NCI-H128 (cell line): ENCODE results near the gene LIMS2.

ENCODE experiments used
- DNase-seq: peaks from one replicate; lab custom pipeline; 2025; ENCODE audit not compliant: unreplicated experiment; lab: John Stamatoyannopoulos, UW

LIMS2 gene

DNA sequence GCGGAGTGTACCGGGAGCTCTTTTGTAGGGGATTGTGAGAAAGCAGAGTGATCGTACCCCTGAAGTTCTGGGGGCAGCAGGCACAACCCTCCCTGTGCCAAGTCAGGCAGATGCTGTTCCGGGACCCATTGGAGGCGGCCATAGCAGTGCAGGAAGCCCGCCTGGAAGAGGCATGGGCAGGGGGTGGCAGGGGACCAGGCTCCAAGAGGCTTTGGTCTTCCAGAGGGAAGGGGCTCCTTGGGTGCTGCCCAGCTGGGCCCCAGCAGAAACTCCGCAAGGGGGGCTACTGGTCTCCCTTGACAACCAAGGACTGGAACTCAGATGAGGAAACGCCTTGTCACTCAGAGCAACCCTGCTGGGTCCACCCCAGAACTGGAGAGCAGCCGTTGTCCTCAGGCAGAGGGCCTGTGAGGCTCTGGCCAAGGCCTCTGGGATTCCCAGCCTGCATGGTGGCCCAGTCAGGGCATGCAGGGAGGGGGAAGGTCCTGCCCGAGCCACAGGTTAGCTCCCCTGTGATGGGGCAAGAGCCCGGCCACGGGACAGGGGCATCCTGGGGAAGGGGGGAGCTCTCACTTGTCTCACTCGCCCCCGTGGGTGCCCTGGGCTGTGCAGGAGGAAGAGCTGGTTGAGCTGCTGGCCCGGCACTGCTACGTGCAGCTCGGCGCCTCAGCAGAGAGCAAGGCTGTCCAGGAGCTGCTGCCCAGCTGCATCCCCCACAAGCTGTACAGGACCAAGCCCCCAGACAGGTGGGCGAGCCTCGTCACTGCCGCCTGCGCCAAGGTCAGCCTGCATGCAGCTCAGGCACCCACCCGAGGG is 50.4 kb downstream of the LIMS2 start:
- DNase-seq, result no peak

DNA sequence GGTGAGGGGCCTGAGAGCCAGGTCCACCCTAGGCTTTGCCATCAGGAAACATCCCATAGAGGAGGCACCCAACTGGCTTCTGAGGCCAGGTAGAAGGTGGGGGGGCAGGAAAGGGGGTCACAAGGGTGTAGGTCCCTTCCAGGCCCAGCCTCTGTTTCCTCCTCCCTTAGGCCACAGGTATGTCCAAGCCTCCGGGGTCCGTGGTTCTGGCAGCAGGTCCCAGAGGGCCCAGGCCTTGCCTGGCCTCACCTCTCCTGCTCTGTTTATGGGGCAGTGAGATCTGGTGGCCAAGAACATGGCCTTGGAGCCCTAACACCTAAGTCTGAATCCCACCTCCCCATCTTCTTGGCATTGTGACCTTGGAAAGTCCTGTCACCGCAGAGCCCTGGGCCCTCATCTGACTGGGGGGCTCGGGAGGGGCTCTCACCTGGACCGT is 51.0 kb downstream of the LIMS2 start:
- no peak for DNase-seq

DNA sequence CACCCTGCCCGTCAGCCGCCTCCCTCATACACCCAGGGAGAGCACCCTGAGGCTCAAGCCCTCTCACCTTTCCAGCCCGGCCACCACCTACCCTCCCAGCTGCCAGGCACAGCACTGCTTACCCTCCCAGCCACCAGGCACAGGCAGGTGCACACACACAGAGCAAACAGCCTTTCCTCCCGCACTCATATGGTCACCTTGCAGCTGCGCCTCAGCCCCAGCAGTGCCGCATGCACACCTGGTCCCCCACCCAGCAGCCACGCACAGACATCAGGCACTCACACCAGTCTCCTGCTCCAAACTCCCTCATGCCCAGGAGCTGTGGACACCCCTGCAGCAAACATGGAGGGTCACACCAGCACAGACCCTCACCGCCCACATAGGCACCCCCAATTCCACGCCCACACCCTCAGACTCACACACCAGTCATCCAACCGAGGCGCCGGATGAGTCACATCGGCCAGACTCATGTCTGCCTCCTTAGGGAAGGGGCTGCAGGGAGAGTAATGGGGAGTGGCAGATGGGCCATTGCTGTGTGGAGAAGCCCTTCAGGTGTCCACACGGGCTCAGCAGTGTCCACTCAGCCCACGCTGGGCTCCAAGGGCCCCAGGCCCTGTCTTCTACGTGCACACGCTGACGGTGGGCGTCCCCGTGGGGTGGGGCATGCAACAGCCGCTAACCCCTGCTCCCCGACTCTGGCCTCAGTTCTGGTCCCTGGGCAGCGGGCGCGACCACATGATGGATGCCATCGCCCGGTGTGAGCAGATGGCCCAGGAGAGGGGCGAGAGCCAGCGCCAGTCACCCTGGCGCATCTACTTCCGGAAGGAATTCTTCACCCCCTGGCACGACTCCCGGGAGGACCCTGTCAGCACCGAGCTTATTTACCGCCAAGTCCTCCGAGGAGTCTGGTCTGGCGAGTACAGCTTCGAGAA is 51.7 kb downstream of the LIMS2 start:
- no peak for DNase-seq

DNA sequence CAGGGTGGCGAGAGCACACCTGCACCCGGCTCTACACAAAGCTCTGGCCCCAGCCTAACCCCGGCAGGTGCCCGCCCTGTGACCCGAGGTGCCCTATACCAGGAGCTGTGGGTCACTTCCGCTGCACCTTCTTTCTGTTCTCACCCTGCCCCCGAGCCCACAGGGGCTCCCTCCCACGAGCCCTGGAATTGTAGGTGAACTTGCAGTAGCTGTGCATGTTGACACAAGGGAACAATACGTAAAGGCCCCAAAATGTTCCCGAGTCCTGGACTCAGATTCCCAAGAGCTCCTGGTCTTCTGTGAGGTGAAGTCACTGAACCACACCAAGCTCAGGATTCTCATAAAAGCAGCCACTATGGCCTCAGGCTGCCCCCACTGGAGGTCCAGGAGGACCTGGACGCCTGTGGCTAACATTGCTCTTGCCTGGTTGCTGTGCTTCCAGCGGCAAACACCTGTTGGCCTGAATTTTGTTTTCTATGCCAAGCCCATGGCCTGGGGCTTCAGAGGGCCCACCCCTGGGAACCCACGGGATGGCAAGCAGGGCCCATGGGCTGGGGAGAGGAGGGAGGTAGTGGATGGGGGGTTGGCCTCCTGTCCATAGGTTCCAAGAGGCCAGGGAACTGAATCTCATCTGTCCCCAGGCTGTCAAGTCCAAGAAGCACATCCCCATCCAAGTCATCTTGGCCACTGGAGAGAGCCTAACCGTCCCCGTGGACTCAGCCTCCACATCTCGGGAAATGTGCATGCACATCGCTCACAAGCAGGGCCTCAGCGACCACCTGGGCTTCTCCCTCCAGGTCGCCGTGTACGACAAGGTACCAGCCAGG is 52.6 kb downstream of the LIMS2 start:
- no peak for DNase-seq

DNA sequence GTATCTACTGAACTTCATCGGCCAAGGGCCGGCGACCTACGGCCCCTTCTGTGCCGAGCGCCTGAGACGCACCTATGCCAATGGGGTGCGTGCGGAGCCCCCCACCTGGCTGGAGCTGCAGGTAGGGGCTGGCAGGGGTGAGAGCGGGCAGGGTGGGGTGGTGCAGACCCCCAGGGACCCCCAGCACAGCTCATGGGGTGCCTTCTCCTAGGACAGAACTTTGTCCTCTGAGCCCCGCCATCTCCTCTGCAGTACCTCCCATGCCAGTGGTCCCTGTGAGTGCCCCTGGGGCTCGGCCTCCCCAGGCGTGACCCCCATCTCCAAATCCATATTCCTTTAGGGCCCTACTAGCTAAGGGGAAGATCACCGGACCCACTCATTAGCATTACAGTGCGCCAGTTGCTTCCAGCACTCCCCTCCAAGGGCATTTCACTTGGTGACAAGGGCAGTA is 53.3 kb downstream of the LIMS2 start:
- DNase-seq, result no peak

DNA sequence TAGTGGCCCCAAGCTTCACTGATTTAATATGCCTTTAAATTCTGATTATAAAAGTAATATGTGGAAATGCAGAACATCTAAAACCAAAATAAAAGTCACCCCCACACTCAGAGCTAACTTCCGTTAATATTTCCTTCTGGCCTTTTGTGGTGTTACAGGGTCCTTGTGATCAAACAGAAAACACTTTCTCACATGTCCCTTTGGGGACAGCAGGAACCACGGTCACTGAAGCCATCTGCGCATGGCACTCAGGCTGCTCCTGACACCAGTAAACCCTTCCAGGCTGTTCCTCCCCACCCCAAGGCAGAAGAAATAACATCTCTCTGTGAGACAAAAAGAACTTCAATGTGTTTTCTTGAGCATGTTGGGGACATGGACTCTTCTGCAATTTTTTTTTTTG is 54.5 kb downstream of the LIMS2 start:
- no peak for DNase-seq

DNA sequence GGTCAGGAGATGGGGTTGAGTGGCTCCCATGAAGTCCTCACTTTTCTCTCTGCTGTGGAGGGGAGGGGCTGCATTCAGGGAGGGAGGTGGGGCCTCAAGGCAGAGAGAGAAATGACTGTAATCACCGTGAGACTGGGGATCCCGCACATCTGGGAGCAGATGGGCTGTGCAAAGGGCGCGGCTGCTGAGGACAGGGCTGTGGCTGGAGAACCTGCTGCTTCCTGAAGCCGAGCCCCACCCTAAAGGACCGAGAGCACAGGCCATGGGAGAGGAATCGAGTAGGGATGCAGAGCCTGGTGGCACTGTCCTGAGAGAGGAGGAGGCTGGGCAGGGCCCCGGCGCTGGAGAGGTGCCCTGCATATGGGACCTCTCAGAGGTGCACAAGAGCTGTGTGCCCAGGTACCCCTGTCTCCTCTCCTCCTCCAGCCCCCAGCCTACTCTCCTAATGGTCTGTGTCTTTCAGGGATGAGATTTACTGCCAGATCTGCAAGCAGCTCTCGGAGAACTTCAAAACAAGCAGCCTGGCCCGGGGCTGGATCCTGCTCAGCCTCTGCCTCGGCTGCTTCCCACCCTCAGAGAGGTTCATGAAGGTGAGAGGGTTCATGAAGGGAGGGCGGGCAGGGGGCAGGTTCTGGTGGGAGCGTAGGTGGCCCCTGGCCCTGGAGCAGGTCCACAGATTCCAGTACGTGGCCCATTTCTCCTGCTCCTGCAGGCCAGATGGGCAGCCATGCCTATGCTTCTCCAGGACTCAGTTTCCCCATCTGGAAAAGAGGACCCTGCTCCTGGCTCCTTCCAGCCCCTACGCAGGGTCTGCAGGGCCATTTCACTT is 55.2 kb downstream of the LIMS2 start:
- no peak for DNase-seq

DNA sequence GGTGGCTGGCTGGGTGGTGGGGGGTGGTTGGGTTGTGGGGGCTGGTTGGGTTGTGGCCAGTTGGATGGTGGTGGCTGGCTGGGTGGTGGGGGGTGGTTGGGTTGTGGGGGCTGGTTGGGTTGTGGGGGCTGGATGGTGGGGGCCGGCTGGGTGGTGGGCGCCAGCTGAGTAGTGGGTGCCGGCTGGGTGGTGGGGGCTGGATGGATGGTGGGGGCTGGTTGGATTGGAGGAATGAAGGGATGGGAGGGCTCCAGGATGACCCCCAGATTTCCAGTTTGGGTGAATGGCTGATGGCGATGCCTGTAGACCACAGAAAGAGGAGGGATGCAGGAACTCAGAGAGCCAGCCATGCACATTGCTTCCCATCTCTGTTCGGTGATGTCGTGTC is 56.1 kb downstream of the LIMS2 start:
- no peak for DNase-seq

DNA sequence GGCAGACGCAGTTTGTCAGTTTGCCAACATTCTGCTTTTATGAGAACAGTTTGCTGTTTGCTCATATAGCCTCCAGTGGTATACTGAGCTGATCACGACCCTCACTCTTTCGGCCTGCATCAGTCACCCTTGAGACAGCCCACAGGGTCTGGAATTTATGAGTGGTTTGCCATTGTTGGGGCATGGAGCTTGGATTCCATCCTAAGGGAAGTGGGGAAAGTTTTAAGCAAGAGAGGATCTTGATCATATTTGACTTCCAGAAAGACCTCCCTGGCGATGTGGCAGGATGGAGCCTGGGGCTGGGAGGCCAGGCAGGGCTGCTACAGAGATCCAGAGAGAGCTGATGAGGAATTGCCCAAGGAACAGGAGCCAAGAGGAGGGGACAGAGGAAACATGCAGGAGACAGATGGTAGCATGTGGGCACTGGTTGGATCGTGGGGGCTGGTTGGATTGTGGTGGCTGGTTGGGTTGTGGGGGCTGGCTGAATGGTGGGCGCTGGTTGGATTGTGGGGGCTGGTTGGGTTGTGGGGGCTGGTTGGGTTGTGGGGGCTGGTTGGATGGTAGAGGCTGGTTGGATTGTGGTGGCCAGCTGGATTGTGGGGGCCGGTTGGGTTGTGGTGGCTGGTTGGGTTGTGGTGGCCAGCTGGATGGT is 56.7 kb downstream of the LIMS2 start:
- DNase-seq, result no peak

DNA sequence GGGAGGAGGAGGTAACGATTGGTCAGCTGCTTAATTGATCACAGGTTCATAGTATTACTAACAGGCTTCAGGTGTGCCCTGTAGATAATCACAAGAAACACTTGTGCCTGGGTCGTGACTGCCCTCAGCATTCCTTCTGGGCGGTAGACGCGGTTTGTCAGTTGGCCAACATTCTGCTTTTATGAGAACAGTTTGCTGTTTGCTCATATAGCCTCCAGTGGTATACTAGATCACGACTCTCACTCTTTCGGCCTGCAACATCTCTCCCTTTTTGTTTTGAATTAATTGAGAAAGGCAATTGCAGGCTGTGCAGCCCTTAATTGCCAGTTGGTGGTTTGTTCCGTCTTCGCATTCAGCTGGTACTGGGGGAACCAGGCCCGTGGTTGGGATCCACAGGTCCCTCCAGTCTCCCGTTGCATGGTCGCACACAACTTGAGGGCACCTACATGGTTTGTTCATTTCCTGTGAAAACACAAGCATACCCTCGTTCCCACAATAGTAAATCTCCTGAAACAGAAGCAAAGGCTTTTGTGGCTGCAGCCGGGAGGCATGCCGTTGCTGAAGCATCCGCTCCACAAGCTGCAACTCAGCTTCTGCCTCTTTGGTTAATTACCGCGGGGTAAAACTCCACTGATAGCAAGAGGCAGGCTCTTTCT is 59.7 kb downstream of the LIMS2 start:
- DNase-seq, result no peak

DNA sequence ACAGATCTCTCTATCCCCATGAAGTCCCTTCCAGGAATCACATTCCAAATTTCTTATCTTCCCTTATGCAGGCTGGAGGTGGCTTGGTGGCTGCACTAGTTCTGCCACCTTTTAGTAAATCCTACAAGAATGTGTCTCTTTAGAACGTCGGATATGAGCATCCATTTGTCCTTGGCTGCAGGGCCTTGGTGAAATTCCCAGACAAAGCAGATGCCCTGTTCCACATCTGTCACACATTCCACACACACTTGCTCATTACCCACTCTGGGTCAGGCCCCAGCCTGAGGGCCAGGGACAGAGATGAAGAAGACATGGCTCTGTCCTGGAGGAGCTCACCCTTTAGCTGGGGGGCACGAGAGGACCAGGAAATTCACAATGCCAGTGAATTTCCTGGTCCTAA is 60.6 kb downstream of the LIMS2 start:
- DNase-seq, result no peak

DNA sequence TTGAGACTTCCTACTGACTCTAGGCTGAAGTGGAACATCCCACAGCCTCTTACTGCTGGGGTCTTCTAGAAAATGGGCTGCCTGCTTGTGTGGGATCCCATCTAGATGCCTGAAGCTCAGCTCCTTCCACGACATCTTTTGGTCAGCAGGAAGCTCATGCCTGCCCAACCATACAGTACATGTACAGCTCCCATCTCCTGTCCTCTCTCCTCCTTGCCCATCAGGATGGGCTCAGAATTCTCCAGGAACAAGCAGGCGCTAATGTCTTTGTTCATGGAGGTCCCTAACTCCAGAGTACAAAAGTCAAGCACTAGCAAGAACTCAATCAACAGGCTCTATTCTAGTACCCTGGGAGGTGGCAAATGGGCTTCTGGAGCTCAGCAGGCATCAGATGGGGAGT is 61.1 kb downstream of the LIMS2 start:
- DNase-seq, result no peak

DNA sequence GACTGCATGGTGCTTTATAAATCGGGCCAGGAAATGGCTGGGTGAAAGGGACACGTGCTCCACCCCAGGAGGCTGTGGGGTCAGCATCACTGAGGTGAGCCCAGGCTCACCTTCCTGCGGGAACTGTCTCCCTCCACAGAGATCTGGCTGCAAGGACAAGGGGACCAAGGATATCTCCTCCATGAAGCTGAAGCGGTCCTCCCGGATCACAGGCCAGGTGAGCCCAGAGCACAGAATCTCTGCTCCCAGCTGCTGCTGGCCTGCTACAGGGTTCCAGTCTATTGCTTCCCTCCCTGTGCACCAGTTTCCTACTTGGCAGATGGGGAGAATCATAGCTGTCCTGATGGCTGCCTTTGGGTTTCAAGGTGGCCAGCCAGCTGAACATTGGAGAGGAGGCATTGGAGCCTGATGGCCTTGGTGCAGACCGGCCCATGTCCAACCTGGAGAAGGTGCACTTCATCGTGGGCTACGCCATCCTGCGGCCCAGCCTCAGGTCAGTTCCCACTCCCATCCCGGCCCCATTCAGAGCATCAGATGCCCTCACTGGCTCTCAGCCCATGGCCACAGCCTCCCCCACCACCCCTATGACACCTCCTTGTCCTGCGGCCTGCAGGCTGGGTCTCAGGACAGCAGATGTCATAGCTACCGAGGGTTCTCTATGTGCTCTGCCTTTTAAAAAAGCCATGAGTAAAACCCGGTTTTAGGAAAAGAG is 63.1 kb downstream of the LIMS2 start:
- DNase-seq, result no peak

DNA sequence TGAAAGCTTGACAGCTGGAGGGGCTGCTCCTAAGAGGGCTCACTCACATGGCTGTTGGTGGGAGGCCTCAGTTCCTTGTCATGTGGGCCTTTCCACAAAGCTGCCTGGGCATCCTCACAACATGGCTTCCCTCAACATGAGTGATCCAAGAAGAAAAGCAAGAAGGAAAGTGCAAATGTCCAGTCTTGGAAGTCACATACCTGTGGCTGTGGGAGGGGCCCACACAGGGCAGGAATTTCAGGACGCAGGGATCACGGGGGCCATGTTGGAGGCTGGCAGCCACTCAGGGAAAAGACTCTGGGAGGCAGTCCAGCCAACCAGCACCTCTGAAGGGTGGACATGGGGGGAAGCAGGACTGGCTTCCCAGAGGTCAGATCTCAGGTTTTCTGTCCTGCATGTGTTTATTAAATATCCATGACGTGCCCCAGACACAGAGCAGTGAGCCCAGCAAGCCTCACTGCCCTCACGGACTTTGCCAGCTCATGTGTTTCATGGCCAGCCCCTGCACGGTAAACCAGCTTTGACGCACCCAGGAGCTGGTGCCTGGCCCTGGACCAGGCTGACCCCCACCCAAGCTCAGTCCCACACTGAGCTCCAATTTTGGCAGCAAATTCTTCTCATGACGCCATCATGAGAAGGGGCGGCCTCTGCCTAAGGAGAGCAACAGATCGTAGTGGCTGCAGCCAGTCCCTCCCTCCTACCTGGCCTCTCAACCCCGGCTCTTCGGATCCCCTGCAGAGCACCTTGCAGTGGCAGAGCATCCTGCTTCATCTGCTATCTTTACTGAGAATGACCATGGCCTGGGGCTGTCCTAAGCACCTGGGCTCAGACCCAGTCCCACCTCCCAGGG is 64.0 kb downstream of the LIMS2 start:
- DNase-seq, result no peak

DNA sequence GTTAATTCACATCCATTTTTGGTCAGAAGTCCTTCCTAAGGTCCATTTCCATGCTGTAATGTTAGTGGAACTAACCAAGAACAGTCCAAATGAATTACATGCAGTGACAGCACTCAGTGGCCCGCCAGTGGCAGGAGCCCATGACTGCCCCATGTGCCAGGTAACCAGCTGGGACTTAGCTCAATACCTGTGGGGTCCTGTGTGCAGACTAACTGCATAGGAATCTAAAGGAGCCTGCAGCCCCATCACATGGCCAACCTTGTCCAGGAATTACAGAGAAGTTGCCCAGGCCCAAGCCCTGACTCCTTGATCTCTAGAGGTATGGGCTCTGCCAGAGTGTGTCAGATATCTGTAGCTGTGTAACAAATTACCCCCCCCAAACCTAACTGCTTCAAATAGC is 64.8 kb downstream of the LIMS2 start:
- DNase-seq, result no peak

DNA sequence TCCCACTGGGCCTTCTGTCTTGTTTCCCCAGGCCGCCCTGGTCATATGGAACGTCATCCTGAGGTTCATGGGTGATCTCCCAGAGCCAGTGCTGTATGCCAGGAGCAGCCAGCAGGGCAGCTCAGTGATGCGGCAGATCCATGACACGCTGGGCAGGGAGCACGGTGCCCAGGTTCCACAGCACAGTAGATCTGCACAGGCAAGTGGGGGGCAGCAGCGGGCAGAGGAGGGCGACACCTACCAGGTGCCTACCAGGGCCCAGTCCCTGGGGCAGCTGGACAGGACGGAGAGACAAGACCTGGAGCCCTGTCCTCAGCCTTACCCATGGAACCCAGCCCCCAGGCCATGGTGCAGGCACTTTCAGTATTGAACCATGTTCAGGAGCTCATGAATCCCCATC is 65.5 kb downstream of the LIMS2 start:
- DNase-seq, result no peak

DNA sequence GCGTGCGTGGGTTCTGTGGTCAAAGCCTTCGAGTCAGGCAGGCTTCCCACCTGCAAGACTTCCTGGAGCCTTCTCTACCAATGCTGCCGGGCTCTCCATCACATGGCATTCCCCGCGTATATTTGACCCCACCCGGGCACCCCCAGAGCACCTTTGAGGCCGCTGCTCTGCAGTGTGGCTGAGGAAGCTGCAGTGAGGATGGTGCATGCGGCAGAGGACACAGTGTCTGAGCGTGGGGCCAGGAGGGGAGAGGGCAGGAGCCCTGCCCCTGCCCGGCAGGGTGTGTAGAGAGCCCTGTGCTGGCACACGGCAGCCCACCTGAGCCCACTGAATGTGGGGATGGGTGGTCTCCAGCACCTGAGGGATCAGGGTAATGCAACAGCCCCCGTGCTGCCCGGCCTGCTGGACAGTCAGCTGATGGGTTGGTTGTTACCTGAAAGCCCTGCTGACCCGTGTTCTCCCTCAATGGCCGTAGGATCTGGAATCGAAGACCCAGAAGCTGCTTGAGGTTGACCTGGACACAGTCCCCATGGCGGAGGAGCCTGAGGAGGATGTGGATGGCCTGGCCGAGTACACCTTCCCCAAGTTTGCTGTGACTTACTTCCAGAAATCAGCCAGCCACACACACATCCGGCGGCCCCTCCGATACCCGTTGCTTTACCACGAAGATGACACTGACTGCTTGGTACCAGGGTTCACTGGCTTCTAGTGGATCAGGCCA is 66.1 kb downstream of the LIMS2 start:
- DNase-seq, result no peak
